Liver (tissue), 9 donors: ENCODE measurements around the gene WSCD2. TPM values are rescaled to one million over a fixed set of nuclear protein-coding genes. Genes with fewer than 3 reads are reported as not detected.

Experiments
- DNase-seq: peaks from one replicate; pipeline ENCODE4 v3.0.0-alpha.2; 2017; ENCODE audit warnings: low spot score
- H3K27ac ChIP-seq, 2 donors: one replicate each; pipeline ENCODE4 v1.7.0; 2013; ENCODE audit warnings: inconsistent platforms in 2 of 2, low read length in 2 of 2, control low read depth in 1 of 2, low read depth in 1 of 2, mild to moderate bottlenecking in 1 of 2
- H3K27me3 ChIP-seq, 4 donors: one replicate each; pipeline versions ENCODE4 v1.6.1 to v1.7.0; 2013; ENCODE audit warnings: low read length in 3 of 4, inconsistent platforms in 1 of 4, mild to moderate bottlenecking in 1 of 4, moderate library complexity in 1 of 4; ENCODE audit not compliant: control insufficient read depth in 4 of 4, insufficient read depth in 4 of 4
- H3K36me3 ChIP-seq, 4 donors: one replicate each; pipeline versions ENCODE4 v1.6.1 to v1.7.0; 2013; ENCODE audit warnings: low read length in 3 of 4, mild to moderate bottlenecking in 3 of 4, low read depth in 1 of 4, moderate library complexity in 1 of 4; ENCODE audit not compliant: control insufficient read depth in 4 of 4, insufficient read depth in 3 of 4
- H3K4me1 ChIP-seq, 4 donors: one replicate each; pipeline versions ENCODE4 v1.6.1 to v1.7.0; 2013; ENCODE audit warnings: low read length in 3 of 4, mild to moderate bottlenecking in 3 of 4, moderate library complexity in 1 of 4; ENCODE audit not compliant: control insufficient read depth in 4 of 4, insufficient read depth in 4 of 4
- H3K4me3 ChIP-seq, 3 donors: one replicate each; pipeline versions ENCODE4 v1.6.1 to v1.7.0; 2013; ENCODE audit warnings: low read length in 3 of 3, control low read depth in 1 of 3, low read depth in 1 of 3, mild to moderate bottlenecking in 1 of 3
- H3K9ac ChIP-seq, 2 donors: one replicate each; pipeline ENCODE4 v1.7.0; 2013; ENCODE audit warnings: low read length in 2 of 2, mild to moderate bottlenecking in 2 of 2, moderate library complexity in 2 of 2, control low read depth in 1 of 2, low read depth in 1 of 2
- H3K9me3 ChIP-seq, 4 donors: one replicate each; pipeline versions ENCODE4 v1.6.1 to v1.7.0; 2013; ENCODE audit warnings: low read length in 3 of 4; ENCODE audit not compliant: control insufficient read depth in 4 of 4
- ATF3 ChIP-seq: IDR thresholded peaks from 2 replicates; pipeline ENCODE4 v1.6.1; 2016; ENCODE audit warnings: antibody characterized with exemption
- CTCF ChIP-seq: fragments of 150-350 bp; IDR thresholded peaks from 2 replicates; pipeline ENCODE4 v1.5.1; 2017; ENCODE audit warnings: improper control_type of control experiment, low read depth, low read length; ENCODE audit not compliant: missing input control
- EGR1 ChIP-seq, 2 donors: IDR thresholded peaks; 2 replicates each; pipeline ENCODE4 v1.6.1; 2016 to 2018; ENCODE audit warnings: antibody characterized with exemption in 2 of 2, low read depth in 2 of 2
- FOXA1 ChIP-seq: IDR thresholded peaks from 2 replicates; pipeline ENCODE4 v1.6.1; 2016; ENCODE audit warnings: antibody characterized with exemption
- FOXA2 ChIP-seq: IDR thresholded peaks from 2 replicates; pipeline ENCODE4 v1.6.1; 2016; ENCODE audit warnings: antibody characterized with exemption
- GABPA ChIP-seq, 2 donors: IDR thresholded peaks in 1 of 2; conservative IDR thresholded peaks in 1 of 2; 2 replicates each; pipeline ENCODE4 v1.6.1; 2016; ENCODE audit warnings: antibody characterized with exemption in 2 of 2, mild to moderate bottlenecking in 1 of 2, moderate library complexity in 1 of 2
- HNF4A ChIP-seq, 2 donors: conservative IDR thresholded peaks; 2 replicates each; pipeline ENCODE4 v1.6.1; 2016; ENCODE audit warnings: antibody characterized with exemption in 2 of 2, mild to moderate bottlenecking in 2 of 2
- HNF4G ChIP-seq: IDR thresholded peaks from 2 replicates; pipeline ENCODE4 v1.6.1; 2016; ENCODE audit warnings: antibody characterized with exemption
- JUND ChIP-seq, 2 donors: IDR thresholded peaks; 2 replicates each; pipeline ENCODE4 v1.6.1; 2016; ENCODE audit warnings: antibody characterized with exemption in 2 of 2
- MAX ChIP-seq: IDR thresholded peaks from 2 replicates; pipeline ENCODE4 v1.6.1; 2016; ENCODE audit warnings: antibody characterized with exemption
- NR2F2 ChIP-seq: IDR thresholded peaks from 2 replicates; pipeline ENCODE4 v1.6.1; 2016; ENCODE audit warnings: antibody characterized with exemption
- RAD21 ChIP-seq, 2 donors: IDR thresholded peaks; 2 replicates each; pipeline ENCODE4 v1.6.1; 2016; ENCODE audit warnings: antibody characterized with exemption in 2 of 2, mild to moderate bottlenecking in 2 of 2
- REST ChIP-seq: IDR thresholded peaks from 2 replicates; pipeline ENCODE4 v1.6.1; 2016; ENCODE audit warnings: antibody characterized with exemption, mild to moderate bottlenecking
- RXRA ChIP-seq, 2 donors: IDR thresholded peaks; 2 replicates each; pipeline ENCODE4 v1.6.1; 2017 to 2018; ENCODE audit warnings: antibody characterized with exemption in 2 of 2, mild to moderate bottlenecking in 1 of 2
- SP1 ChIP-seq: IDR thresholded peaks from 2 replicates; pipeline ENCODE4 v1.6.1; 2018; ENCODE audit warnings: antibody characterized with exemption, mild to moderate bottlenecking
- TAF1 ChIP-seq: conservative IDR thresholded peaks from 2 replicates; pipeline ENCODE4 v1.6.1; 2016; ENCODE audit warnings: antibody characterized with exemption, mild to moderate bottlenecking
- YY1 ChIP-seq: IDR thresholded peaks from 2 replicates; pipeline ENCODE4 v1.6.1; 2016; ENCODE audit warnings: antibody characterized with exemption, mild to moderate bottlenecking
- ZBTB33 ChIP-seq: IDR thresholded peaks from 2 replicates; pipeline ENCODE4 v1.6.1; 2016; ENCODE audit warnings: antibody characterized with exemption
- WGBS: extraction: QIAGEN DNeasy Blood & Tissue Kit; methylation state at CpG from one replicate; pipeline ENCODE4 v1.1.7; 2013; 5-methylcytosine and 5-hydroxymethylcytosine counted together
- polyA plus RNA-seq, 2 donors: library from polyadenylated mRNA; stranded (reverse) in 1 of 2; unstranded in 1 of 2; fragments of 200-250 nt in 1 of 2; fragments of >200 nt in 1 of 2; fragmentation: Nextera tagmentation in 1 of 2; extraction: Ambion mirVana in 1 of 2; gene quantifications; one replicate each; pipeline versions ENCODE4 v1.2.1 to v1.2.3, GENCODE V29; 2013 to 2015
- total RNA-seq, 2 donors: library from RNA; depleted of rRNA; stranded (reverse); fragments of >200 nt; gene quantifications; one replicate each; pipeline ENCODE4 v1.2.3, GENCODE V29; 2014
- donor health status: healthy.
- donor health status: healthy.
- donor health status: healthy.
- donor health status: healthy.
- donor health status: healthy.

Gene WSCD2
- total and polyA plus RNA-seq, 4 donors: under 0.01 to 0.09 (median 0.05) TPM; not detected in 1

- no peak for DNase-seq
- peaks cover 0 to 7% (median 2%) of the 10 kb centered on the region in 4 donors for H3K27me3 ChIP-seq
- no peaks in the 10 kb centered on the region for H3K9me3 ChIP-seq
- H3K27ac ChIP-seq: no peak overlapping the region
- H3K4me3 ChIP-seq: no peak overlapping the region
- H3K9ac ChIP-seq: no peak overlapping the region
- H3K36me3 ChIP-seq: no peaks in the 10 kb centered on the region
- H3K4me1 ChIP-seq: no peaks in the 10 kb centered on the region
- 72% methylated on average over 8 of the region's 8 CpGs for WGBS
- TF ChIP-seq YY1 (no peak), MAX (no peak), FOXA2 (no peak), FOXA1 (no peak), HNF4G (no peak)
These were observed 15.0 kb downstream of the WSCD2 start for GRCh38 chr12:108144080-108144479.

GRCh38 chr12:108145011-108145410 lies 15.9 kb downstream of the WSCD2 start:
- Histone ChIP-seq H3K4me1 (no peaks in the 10 kb centered on the region), H3K36me3 (no peaks in the 10 kb centered on the region), H3K9ac (no peak overlapping the region), H3K27me3 (peaks cover 0 to 7% (median 2%) of the 10 kb centered on the region in 4 donors), H3K27ac (no peak overlapping the region), H3K4me3 (no peak overlapping the region), H3K9me3 (no peaks in the 10 kb centered on the region)
- WGBS: 77% methylated on average over 2 of the region's 2 CpGs
- TF ChIP-seq ZBTB33: no peak
- TF ChIP-seq RXRA (IDR thresholded peaks at IDR 0.05): no peak
- TF ChIP-seq REST: no peak
- TF ChIP-seq FOXA1: no peak
- no peak for TF ChIP-seq HNF4A (conservative IDR thresholded peaks at IDR 0.05)
- TF ChIP-seq CTCF: no peak
- TF ChIP-seq FOXA2: no peak
- no peak for TF ChIP-seq RAD21 (IDR thresholded peaks at IDR 0.05)
- TF ChIP-seq MAX: no peak
- no peak for TF ChIP-seq HNF4G
- TF ChIP-seq SP1: no peak
- no peak for TF ChIP-seq GABPA (IDR thresholded peaks at IDR 0.05 in 1 of 2, conservative IDR thresholded peaks at IDR 0.05 in 1 of 2)
- no peak for TF ChIP-seq TAF1
- TF ChIP-seq NR2F2: no peak
- no peak for TF ChIP-seq YY1
- no peak for TF ChIP-seq EGR1 (IDR thresholded peaks at IDR 0.05; ENCODE audit: low read depth in 2 of 2)
- TF ChIP-seq ATF3: no peak
- no peak for TF ChIP-seq JUND (IDR thresholded peaks at IDR 0.05)
- no peak for DNase-seq
